Activated CD8-positive, alpha-beta memory T cell treated with anti-CD3 and anti-CD28 coated beads for 36 hours (primary cell): ENCODE results near the gene CDKAL1. TPM values are rescaled to one million over a fixed set of nuclear protein-coding genes. Genes with fewer than 3 reads are reported as not detected.

ENCODE experiments used
- CTCF ChIA-PET: fragments of 350-600 bp; sonication (Branson Sonifier 250); formaldehyde crosslinking; loops from one replicate; lab custom pipeline; 2021; ENCODE audit warnings: antibody characterized with exemption; lab: Charles Lee
- POLR2A ChIA-PET: fragments of 350-600 bp; sonication (Branson Sonifier 250); formaldehyde crosslinking; loops from one replicate; lab custom pipeline; 2021; ENCODE audit warnings: antibody characterized with exemption; lab: Charles Lee
- total RNA-seq, 2 experiments: library from RNA; stranded (reverse); gene quantifications; one replicate each; pipeline ENCODE4 v1.2.3, GENCODE V29; 2021

CDKAL1 gene
- total RNA-seq, 2 experiments from 2014 or later = 26.2 to 27.5 TPM

- ChIA-PET CTCF (interaction anchor here (0.6 kb wide), 1 partner anchor 270 kb away, joined by 3 read pairs; no protein-coding TSS in a partner anchor), POLR2A (no interaction called here)
Measured at GRCh38 chr6:20873425-20874190, 339.4 kb downstream of the CDKAL1 start.

- CTCF ChIA-PET = no interaction called here
Measured at GRCh38 chr6:20875369-20875963, 341.2 kb downstream of the CDKAL1 start.

GRCh38 chr6:20876036-20876435, 341.8 kb downstream of the CDKAL1 start:
- ChIA-PET POLR2A (no interaction called here), CTCF (no interaction called here)

More at GRCh38 chr6:20875369-20875963, 341.2 kb downstream of the CDKAL1 start:
- POLR2A ChIA-PET = no interaction called here

GRCh38 chr6:20876561-20876960, 342.3 kb downstream of the CDKAL1 start:
- ChIA-PET CTCF (interaction anchor here (1.3 kb wide), 1 partner anchor 43 kb away, joined by 5 read pairs; no protein-coding TSS in a partner anchor), POLR2A (no interaction called here)

- POLR2A ChIA-PET = interaction anchor here (1.2 kb wide), 1 partner anchor 43 kb away, joined by 5 read pairs; no protein-coding TSS in a partner anchor
- CTCF ChIA-PET = interaction anchor here (1.3 kb wide), 1 partner anchor 43 kb away, joined by 5 read pairs; no protein-coding TSS in a partner anchor
Measured at GRCh38 chr6:20877008-20877937, 343.0 kb downstream of the CDKAL1 start.

DNA sequence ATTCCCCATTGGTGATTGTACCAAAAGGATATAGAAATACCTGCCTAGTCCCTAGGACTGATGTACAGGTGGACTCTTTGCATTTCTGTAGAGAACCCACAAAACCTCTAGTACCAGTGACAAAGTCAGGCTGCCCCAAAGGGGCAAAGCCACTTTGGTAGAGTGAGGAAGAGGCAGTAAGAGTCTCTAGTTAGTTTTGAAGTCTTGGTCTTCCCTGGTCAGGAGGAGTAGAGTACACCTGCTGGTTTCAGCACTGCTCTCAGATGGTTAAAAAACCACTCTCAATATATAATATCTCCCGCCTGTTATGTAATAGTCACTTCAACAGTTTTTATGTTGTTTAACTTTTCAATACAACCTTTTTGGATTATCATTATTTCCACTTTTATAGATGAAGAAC, 344.9 kb downstream of the CDKAL1 start:
- CTCF ChIA-PET = no interaction called here

DNA sequence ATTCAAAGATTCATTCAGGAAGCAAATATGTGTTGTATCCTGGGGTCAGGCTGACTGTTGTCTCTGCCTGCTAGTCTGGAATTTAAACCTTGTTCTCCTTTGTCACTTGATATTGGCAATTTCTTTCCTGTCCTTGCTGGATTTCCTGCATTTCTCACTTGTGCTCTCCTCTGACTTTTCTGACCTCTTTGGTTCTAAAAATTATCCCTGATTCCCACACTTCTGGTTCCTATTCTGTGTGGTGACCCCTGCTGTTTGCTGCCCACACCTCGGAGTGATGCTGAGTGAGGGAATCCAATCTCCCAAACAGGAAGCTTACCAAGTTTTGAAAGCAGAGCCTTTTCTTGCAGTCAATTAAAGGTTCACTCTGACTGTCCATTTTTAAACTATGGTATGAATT, 345.3 kb downstream of the CDKAL1 start:
- CTCF ChIA-PET = no interaction called here
- POLR2A ChIA-PET = no interaction called here

More for the DNA sequence above, 344.9 kb downstream of the CDKAL1 start:
- POLR2A ChIA-PET = no interaction called here

GRCh38 chr6:20881365-20881764, 347.1 kb downstream of the CDKAL1 start:
- ChIA-PET CTCF (no interaction called here), POLR2A (no interaction called here)

- ChIA-PET POLR2A (no interaction called here), CTCF (no interaction called here)
Measured at GRCh38 chr6:20882014-20882413, 347.8 kb downstream of the CDKAL1 start.

GRCh38 chr6:20885076-20885475, 350.8 kb downstream of the CDKAL1 start:
- ChIA-PET POLR2A (no interaction called here), CTCF (no interaction called here)

DNA sequence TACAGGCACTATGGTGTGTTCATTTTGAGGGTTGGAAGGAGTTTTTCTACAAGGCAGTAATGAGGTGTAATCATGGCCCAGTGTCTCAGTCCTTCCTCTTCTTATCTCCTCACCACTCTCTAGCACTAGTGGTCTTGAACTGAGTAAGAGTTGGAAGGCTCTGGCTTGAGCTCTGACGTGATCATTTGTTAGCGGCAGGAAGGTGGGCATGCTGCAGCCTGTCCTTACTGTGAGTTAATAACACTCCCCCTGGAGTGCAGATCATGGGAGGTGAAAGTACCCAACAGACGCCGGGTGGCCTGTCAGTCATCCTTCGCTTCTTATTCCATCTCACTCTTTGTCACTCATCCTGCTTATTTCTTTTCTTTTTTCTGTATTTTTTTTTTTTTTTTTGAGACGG, 356.9 kb downstream of the CDKAL1 start:
- POLR2A ChIA-PET = no interaction called here
- CTCF ChIA-PET = interaction anchor here (0.7 kb wide), 1 partner anchor 28 kb away, joined by 3 read pairs; no protein-coding TSS in a partner anchor

GRCh38 chr6:20892365-20892764, 358.1 kb downstream of the CDKAL1 start:
- ChIA-PET CTCF (no interaction called here), POLR2A (no interaction called here)

- ChIA-PET POLR2A (no interaction called here), CTCF (interaction anchor here (0.6 kb wide), 1 partner anchor 277 kb away, joined by 3 read pairs; no protein-coding TSS in a partner anchor)
Measured at GRCh38 chr6:20893412-20893811, 359.2 kb downstream of the CDKAL1 start.

- ChIA-PET POLR2A (no interaction called here), CTCF (interaction anchor here (0.9 to 1.2 kb wide), 2 partner anchors 12 to 69 kb away, joined by 3 to 4 read pairs; no protein-coding TSS in a partner anchor)
Measured at GRCh38 chr6:20900389-20901160, 366.3 kb downstream of the CDKAL1 start.

DNA sequence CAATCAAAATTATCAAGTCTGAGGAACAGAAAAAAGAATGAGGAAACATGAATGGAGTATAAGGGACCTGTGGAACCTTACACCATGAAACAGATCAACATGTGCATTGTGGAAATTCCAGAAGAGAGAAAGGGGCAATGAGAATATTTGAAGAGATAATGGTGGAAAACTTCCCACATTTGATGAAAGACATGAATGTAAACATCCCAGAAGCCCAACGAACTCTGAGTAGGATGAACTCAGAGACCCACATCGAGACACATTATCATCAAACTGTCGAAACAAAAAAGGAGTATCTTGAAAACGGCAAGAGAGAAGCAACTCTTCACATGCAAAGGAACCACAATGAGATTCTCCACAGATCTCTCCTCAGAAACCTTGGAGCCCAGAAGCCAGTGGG, 371.1 kb downstream of the CDKAL1 start:
- POLR2A ChIA-PET = no interaction called here
- CTCF ChIA-PET = no interaction called here

DNA sequence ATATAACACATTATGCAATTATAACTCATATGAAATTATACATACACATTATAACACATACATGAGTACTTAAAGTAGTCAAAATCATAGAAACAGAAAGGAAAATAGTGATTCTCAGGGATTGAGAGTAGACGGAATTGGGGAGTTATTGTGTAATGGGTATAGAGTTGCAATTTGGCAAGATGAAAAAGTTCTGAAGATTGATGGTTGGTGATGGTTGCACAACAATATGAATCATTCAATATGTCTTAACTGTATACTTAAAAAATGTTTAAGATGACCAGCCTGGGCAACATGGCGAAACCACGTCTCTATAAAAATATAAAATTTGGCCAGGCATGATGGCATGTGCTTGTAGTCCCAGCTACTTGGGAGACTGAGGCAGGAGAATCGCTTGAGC, 372.7 kb downstream of the CDKAL1 start:
- ChIA-PET CTCF (no interaction called here), POLR2A (no interaction called here)

GRCh38 chr6:20907486-20908071, 373.3 kb downstream of the CDKAL1 start:
- CTCF ChIA-PET = interaction anchor here (0.6 kb wide), 1 partner anchor 13 kb away, joined by 3 read pairs; no protein-coding TSS in a partner anchor
- POLR2A ChIA-PET = no interaction called here

DNA sequence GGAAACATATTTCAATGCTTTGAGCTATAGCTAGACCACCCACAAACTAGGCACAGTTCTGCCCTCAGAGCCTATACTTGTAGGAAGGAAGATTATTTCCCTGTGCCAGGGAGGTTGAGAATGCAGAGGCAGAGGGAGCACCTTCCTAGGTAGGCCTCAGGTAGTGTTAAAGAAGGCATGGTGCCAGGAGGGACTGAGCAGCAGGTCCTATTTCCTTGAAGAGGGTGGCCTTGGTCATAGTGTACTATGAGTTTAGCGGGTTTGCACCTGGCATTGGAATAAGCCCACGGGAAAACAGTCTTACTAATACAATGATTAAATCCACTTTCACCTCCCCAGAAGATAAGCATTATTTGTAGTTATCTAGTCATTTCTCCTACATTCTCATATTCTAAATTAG, 375.4 kb downstream of the CDKAL1 start:
- POLR2A ChIA-PET = no interaction called here
- CTCF ChIA-PET = no interaction called here
